HG02973 (cell line): Measurements from ENCODE around the gene WLS.

Experiments
- ATAC-seq: cut with Tn5 transposase; IDR thresholded peaks from one replicate; pipeline ENCODE4 v1.9.1; 2021; ENCODE audit warnings: moderate library complexity; ENCODE audit not compliant: unreplicated experiment

Gene WLS

GRCh38 chr1:68103011-68103545 lies 129.2 kb downstream of the WLS start:
- no peak for ATAC-seq

GRCh38 chr1:68101829-68102228 lies 130.5 kb downstream of the WLS start:
- no peak for ATAC-seq

DNA sequence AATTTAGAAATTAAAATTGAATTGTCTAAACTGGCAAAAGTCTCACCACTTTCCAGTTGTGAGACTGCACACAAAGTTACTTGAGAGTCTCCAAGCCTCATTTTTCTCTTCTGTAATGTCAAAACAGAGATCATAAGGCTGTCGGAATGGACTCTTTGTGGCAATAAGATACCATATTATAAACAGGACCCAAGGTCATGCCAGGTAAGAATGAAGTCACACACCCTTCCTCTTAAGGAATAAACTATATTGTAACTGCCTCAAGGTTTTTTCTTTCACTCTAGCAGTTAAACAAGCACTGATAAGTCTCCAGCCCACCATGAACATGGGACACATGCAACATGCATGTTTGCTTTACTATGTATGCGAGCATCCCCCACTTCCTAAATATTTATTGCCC lies 131.8 kb downstream of the WLS start:
- no peak for ATAC-seq

DNA sequence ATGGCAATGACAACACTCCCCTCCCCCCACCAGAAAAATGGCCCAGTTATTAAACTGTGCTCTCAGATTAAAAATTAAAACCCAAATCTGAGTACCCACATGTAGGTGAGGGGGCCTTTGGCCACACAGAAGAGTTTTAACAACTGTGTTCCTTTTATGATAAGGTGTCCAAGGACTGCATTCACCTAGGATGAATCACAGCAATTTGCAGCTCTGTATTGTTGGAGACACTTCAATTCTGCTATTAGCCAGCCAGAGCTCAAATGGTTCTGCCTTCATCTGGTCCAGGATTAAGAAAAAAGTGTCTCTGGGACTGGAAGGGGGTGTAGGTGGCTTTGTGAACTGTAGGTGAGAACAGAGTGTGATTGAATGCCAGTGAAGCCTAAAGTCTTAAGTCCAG lies 138.6 kb downstream of the WLS start:
- no peak for ATAC-seq

- ATAC-seq: no peak
Observed at GRCh38 chr1:68087184-68087583, 145.1 kb downstream of the WLS start.

DNA sequence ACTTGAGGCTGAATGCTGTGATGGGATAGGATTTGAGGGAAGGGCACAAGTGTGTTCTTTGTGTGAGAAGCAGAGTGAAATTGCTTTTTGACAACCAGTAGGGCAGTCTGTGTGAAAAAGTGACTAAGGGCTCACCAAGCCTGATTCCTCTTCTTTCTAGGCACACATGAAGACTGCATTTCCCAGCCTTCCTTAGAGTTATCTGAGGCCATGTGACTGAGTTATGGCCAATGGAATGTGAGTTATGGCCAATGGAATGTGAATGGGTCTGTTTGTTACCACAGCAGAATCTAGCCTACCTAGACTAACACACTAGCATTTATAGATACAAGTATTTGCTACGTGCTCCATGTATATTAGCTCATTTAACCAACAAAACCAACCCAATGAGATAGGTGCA lies 146.6 kb downstream of the WLS start:
- ATAC-seq: no peak

DNA sequence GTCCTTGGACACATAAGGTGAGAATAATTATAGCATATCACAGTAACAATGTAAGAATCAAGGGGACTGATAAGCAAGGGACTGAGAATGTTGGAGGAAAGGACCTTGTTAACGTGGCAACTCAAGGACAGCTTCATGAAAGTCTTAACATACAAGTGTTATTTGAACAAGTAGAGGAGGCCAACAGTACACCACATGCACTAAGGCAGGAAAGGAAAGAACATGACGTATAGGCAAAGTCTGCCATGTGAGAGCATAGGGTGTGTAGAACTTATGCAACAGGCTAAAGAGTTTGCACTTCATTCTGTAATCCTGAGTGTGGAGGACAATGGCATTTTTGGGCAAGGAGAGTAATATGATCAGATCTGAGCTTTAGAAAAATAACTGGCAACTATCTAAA lies 148.6 kb downstream of the WLS start:
- no peak for ATAC-seq

- no peak for ATAC-seq
Observed at GRCh38 chr1:68081775-68082283, 150.5 kb downstream of the WLS start.

DNA sequence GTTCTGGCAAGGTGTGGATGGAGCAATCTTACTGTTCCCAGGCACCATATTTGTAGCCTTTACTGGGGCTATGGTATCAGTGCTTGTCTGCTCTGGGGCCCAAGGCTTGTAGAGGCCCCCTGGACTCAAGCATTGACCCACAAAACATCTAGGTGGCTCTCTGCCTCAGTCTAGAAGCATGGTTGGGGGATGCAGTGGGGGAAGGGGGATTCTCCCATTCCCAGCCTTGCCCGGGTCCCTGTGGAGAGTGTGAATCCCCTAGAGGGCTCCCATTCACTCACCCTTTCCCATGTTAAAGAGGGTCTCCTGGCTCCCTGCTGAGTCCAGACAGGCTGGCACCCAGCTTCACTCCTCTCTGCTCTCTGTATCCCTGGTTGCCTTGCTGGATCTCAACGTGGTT lies 153.7 kb downstream of the WLS start:
- ATAC-seq: no peak
